ENCODE data around the gene PDIA4. TPM values are rescaled to one million over a fixed set of nuclear protein-coding genes. Genes with fewer than 3 reads are reported as not detected.
"Not testable (repeated sequence)": the region's sequence is repeated elsewhere in the genome, so short reads cannot be mapped to it uniquely, and the experiment has no call there.

PDIA4 gene
- total and polyA plus RNA-seq, 2 experiments from 2014 or later = 371 to 413 TPM

- peak; percentile 32 for DNase-seq (ENCODE audit: low spot score)
- no peaks in the 10 kb centered on the region for H3K79me2 ChIP-seq
- no peaks in the 10 kb centered on the region for H3K9me3 ChIP-seq (ENCODE audit: low read depth)
- peak overlapping the region; percentile 38 for H2AFZ ChIP-seq
- no peaks in the 10 kb centered on the region for H3K4me1 ChIP-seq (ENCODE audit: insufficient read depth)
- H4K20me1 ChIP-seq (ENCODE audit: insufficient read depth, poor library complexity, severe bottlenecking) = no peaks in the 10 kb centered on the region
- peak overlapping the region; percentile 50 for H3K4me3 ChIP-seq
- peak overlapping the region; percentile 51 for H3K27ac ChIP-seq
- H3K36me3 ChIP-seq (replicated peaks; ENCODE audit: insufficient read depth, low read depth) = no peaks in the 10 kb centered on the region
- no peaks in the 10 kb centered on the region for H3K27me3 ChIP-seq
- no peaks in the 10 kb centered on the region for H3K9me2 ChIP-seq (replicated peaks; ENCODE audit: insufficient read depth)
- peak overlapping the region; percentile 78 for H3K4me2 ChIP-seq
- no peak for TF ChIP-seq EZH2 (IDR thresholded peaks at IDR 0.05; ENCODE audit: borderline replicate concordance)
- TF ChIP-seq EZH2phosphoT487 (IDR thresholded peaks at IDR 0.05; ENCODE audit: low read depth, severe bottlenecking, unreplicated experiment) = no peak
- TF ChIP-seq CTCF (IDR thresholded peaks at IDR 0.05; ENCODE audit: poor library complexity) = no peak
- under 1% methylated on average over 23 of the region's 23 CpGs for WGBS (ENCODE audit: low lambda C conversion rate, missing lambda C conversion rate)
Observed at GRCh38 chr7:148982654-148983199, 45.6 kb downstream of the PDIA4 start.

- 78% methylated on average over 9 of the region's 9 CpGs for WGBS (ENCODE audit: low lambda C conversion rate, missing lambda C conversion rate)
- no peaks in the 10 kb centered on the region for H3K9me2 ChIP-seq (replicated peaks; ENCODE audit: insufficient read depth)
- no peaks in the 10 kb centered on the region for H3K79me2 ChIP-seq
- H3K27ac ChIP-seq = no peak overlapping the region
- H3K4me2 ChIP-seq = no peak overlapping the region
- H4K20me1 ChIP-seq (ENCODE audit: insufficient read depth, poor library complexity, severe bottlenecking) = no peaks in the 10 kb centered on the region
- H3K27me3 ChIP-seq = no peaks in the 10 kb centered on the region
- H3K4me1 ChIP-seq (ENCODE audit: insufficient read depth) = no peaks in the 10 kb centered on the region
- H3K36me3 ChIP-seq (replicated peaks; ENCODE audit: insufficient read depth, low read depth) = no peaks in the 10 kb centered on the region
- TF ChIP-seq EZH2phosphoT487 (IDR thresholded peaks at IDR 0.05; ENCODE audit: low read depth, severe bottlenecking, unreplicated experiment) (no peak), EZH2 (IDR thresholded peaks at IDR 0.05; ENCODE audit: borderline replicate concordance) (no peak), CTCF (IDR thresholded peaks at IDR 0.05; ENCODE audit: poor library complexity) (no peak)
- no peak for DNase-seq (ENCODE audit: low spot score)
- H3K4me3 ChIP-seq = no peak overlapping the region
- no peaks in the 10 kb centered on the region for H3K9me3 ChIP-seq (ENCODE audit: low read depth)
- no peak overlapping the region for H2AFZ ChIP-seq
Observed at GRCh38 chr7:148979827-148980226, 48.5 kb downstream of the PDIA4 start.

GRCh38 chr7:148979072-148979471, 49.2 kb downstream of the PDIA4 start:
- H3K27me3 ChIP-seq; H3K9me2 ChIP-seq (replicated peaks; ENCODE audit: insufficient read depth); H3K79me2 ChIP-seq; H3K4me3 ChIP-seq; H3K27ac ChIP-seq; DNase-seq (ENCODE audit: low spot score); H4K20me1 ChIP-seq (ENCODE audit: insufficient read depth, poor library complexity, severe bottlenecking); H2AFZ ChIP-seq; H3K9me3 ChIP-seq (ENCODE audit: low read depth); H3K36me3 ChIP-seq (replicated peaks; ENCODE audit: insufficient read depth, low read depth); H3K4me1 ChIP-seq (ENCODE audit: insufficient read depth); H3K4me2 ChIP-seq: not testable (repeated sequence)
- 90% methylated on average over 7 of the region's 7 CpGs for WGBS (ENCODE audit: low lambda C conversion rate, missing lambda C conversion rate)

- 75% methylated on average over 8 of the region's 8 CpGs for WGBS (ENCODE audit: low lambda C conversion rate, missing lambda C conversion rate)
- DNase-seq (ENCODE audit: low spot score) = no peak
- H3K27ac ChIP-seq = no peak overlapping the region
- H3K36me3 ChIP-seq (replicated peaks; ENCODE audit: insufficient read depth, low read depth) = no peaks in the 10 kb centered on the region
- no peak overlapping the region for H3K4me2 ChIP-seq
- no peak overlapping the region for H2AFZ ChIP-seq
- TF ChIP-seq CTCF (IDR thresholded peaks at IDR 0.05; ENCODE audit: poor library complexity) (no peak), EZH2phosphoT487 (IDR thresholded peaks at IDR 0.05; ENCODE audit: low read depth, severe bottlenecking, unreplicated experiment) (no peak), EZH2 (IDR thresholded peaks at IDR 0.05; ENCODE audit: borderline replicate concordance) (no peak)
- H3K79me2 ChIP-seq = no peaks in the 10 kb centered on the region
- H3K4me1 ChIP-seq (ENCODE audit: insufficient read depth) = no peaks in the 10 kb centered on the region
- H3K9me3 ChIP-seq (ENCODE audit: low read depth) = no peaks in the 10 kb centered on the region
- H3K4me3 ChIP-seq = no peak overlapping the region
- no peaks in the 10 kb centered on the region for H3K27me3 ChIP-seq
- H3K9me2 ChIP-seq (replicated peaks; ENCODE audit: insufficient read depth) = no peaks in the 10 kb centered on the region
- no peaks in the 10 kb centered on the region for H4K20me1 ChIP-seq (ENCODE audit: insufficient read depth, poor library complexity, severe bottlenecking)
Observed at GRCh38 chr7:148978091-148978490, 50.2 kb downstream of the PDIA4 start.
